ENCODE measurements around the gene SULT1C3.

Gene SULT1C3

DNA sequence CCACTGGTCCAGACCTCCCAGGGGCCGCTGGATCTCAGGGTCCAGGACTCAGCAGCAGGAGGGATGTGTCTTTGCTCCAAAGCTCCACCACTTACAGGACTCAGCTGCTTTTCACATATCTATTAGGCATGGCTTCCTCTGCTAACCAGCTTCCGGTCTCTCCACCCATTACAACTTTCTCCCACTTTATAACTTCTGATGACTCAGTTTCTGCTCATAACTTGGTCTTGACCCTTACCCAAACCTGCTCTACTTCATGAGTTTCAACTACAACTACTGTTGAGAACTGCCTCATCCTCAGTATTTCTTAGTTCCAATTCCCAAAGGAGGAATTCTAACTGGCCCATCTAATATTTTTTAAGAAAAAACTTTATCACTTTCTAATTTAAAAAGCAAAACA is 66.1 kb downstream of the SULT1C3 start:
- Mint-ChIP-seq H3K9me3 (ENCODE audit: low read depth) (no peaks in the 10 kb centered on the region), H3K4me1 (ENCODE audit: low read depth) (peaks cover 6% of the 10 kb centered on the region), H3K4me3 (no peak overlapping the region), H3K27me3 (peaks cover 4% of the 10 kb centered on the region), H3K27ac (no peak overlapping the region), H3K36me3 (no peaks in the 10 kb centered on the region)

DNA sequence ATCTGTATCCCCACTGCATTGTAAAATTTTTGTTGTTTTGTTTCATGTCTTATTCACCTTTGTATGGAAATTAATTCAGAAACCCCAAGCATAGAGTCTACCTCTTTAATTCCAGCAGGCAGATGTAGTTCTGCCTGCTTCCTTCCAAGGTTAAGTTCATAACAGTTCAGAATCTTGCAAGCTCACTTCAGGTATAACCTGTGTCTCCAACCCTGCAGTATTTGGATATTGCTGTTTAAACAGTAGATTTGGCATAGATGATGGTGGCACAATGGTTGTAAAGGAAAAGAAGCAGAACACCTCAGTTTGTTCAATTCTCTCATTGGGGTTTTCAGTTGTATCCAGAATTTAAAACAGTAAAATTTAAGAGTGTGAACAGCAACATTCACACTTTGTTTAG is 70.1 kb downstream of the SULT1C3 start:
- Mint-ChIP-seq H3K27ac (no peak overlapping the region), H3K27me3 (peaks cover 4% of the 10 kb centered on the region), H3K9me3 (ENCODE audit: low read depth) (no peaks in the 10 kb centered on the region), H3K4me1 (ENCODE audit: low read depth) (peaks cover 4% of the 10 kb centered on the region), H3K36me3 (no peaks in the 10 kb centered on the region), H3K4me3 (no peak overlapping the region)

Measured in activated naive CD8-positive, alpha-beta T cell (primary cell).